IMR-90 (cell line): ENCODE data around the gene ANOS1. TPM values are rescaled to one million over a fixed set of nuclear protein-coding genes. Genes with fewer than 3 reads are reported as not detected.

ENCODE experiments used
- ATAC-seq: fragments of 200-7000 bp; cut with Tn5 transposase; 2 replicates; pipeline ENCODE4 v1.9.1; 2020; ENCODE audit warnings: low read depth, mild to moderate bottlenecking, moderate library complexity
- BruUV-seq: library from RNA; stranded (reverse); fragments of 400-500 nt; replicated peaks from 2 replicates; lab custom pipeline; 2021; lab: Mats Ljungman, UMichigan
- CTCF ChIA-PET: fragments of 300-600 bp; formaldehyde crosslinking; extraction: SDS; loops from one replicate; lab custom pipeline; 2021; ENCODE audit warnings: antibody characterized with exemption; lab: Yijun Ruan, JAX
- POLR2A ChIA-PET: fragments of 300-600 bp; sonication (Branson Sonifier 250); formaldehyde crosslinking; loops from one replicate; lab custom pipeline; 2022; ENCODE audit warnings: antibody characterized with exemption; ENCODE audit not compliant: unreplicated experiment; lab: Charles Lee
- DNase-seq: peaks from one replicate; pipeline ENCODE4 v3.0.0; 2013
- H2AFZ ChIP-seq: replicated peaks from 2 replicates; pipeline ENCODE3; 2013; ENCODE audit warnings: low read length, mild to moderate bottlenecking; ENCODE audit not compliant: poor library complexity
- H2AK5ac ChIP-seq: 2 replicates; pipeline ENCODE4 v1.6.1; 2013; ENCODE audit warnings: low read depth, low read length, inconsistent platforms
- H2AK9ac ChIP-seq: replicated peaks from 2 replicates; pipeline ENCODE3; 2013; ENCODE audit warnings: mild to moderate bottlenecking, low read depth, low read length, moderate library complexity; ENCODE audit not compliant: poor library complexity
- H2BK120ac ChIP-seq: 2 replicates; pipeline ENCODE4 v1.6.1; 2013; ENCODE audit warnings: low read depth, low read length, inconsistent platforms
- H2BK15ac ChIP-seq: 3 replicates; pipeline ENCODE4 v1.6.1; 2013; ENCODE audit warnings: low read depth, low read length, inconsistent platforms
- H2BK20ac ChIP-seq: 2 replicates; pipeline ENCODE4 v1.6.1; 2013; ENCODE audit warnings: low read depth, mild to moderate bottlenecking, inconsistent platforms, low read length, moderate library complexity
- H2BK5ac ChIP-seq: 2 replicates; pipeline ENCODE4 v1.6.1; 2013; ENCODE audit warnings: mild to moderate bottlenecking, low read depth, low read length, inconsistent platforms; ENCODE audit not compliant: poor library complexity, severe bottlenecking
- H3K14ac ChIP-seq: replicated peaks from 2 replicates; pipeline ENCODE4 v1.6.1; 2013; ENCODE audit warnings: low read depth, low read length, inconsistent platforms
- H3K18ac ChIP-seq: 2 replicates; pipeline ENCODE4 v1.6.1; 2013; ENCODE audit warnings: low read depth, low read length, control low read depth
- H3K23ac ChIP-seq: 2 replicates; pipeline ENCODE4 v1.6.1; 2013; ENCODE audit warnings: low read depth, low read length, inconsistent platforms
- H3K27ac ChIP-seq: 2 replicates; pipeline ENCODE4 v1.5.1; 2013; ENCODE audit warnings: mild to moderate bottlenecking, control low read depth, low read length; ENCODE audit not compliant: insufficient read depth
- H3K27me3 ChIP-seq: 2 replicates; pipeline ENCODE4 v1.6.1; 2013; ENCODE audit warnings: low read length; ENCODE audit not compliant: control insufficient read depth, insufficient read depth
- H3K36me3 ChIP-seq: 2 replicates; pipeline ENCODE4 v1.6.1; 2013; ENCODE audit warnings: low read length, mixed read lengths; ENCODE audit not compliant: control insufficient read depth, insufficient read depth
- H3K4ac ChIP-seq: 2 replicates; pipeline ENCODE4 v1.6.1; 2013; ENCODE audit warnings: low read depth, low read length, inconsistent platforms
- H3K4me1 ChIP-seq: 2 replicates; pipeline ENCODE4 v1.6.1; 2013; ENCODE audit warnings: low read length, mixed read lengths; ENCODE audit not compliant: control insufficient read depth, insufficient read depth
- H3K4me2 ChIP-seq: 2 replicates; pipeline ENCODE4 v1.6.1; 2013; ENCODE audit warnings: low read depth, mild to moderate bottlenecking, control low read depth, low read length, moderate library complexity
- H3K4me3 ChIP-seq: 2 replicates; pipeline ENCODE4 v1.5.1; 2013; ENCODE audit warnings: low read depth, mild to moderate bottlenecking, control low read depth, low read length, moderate library complexity; ENCODE audit not compliant: insufficient read depth
- H3K56ac ChIP-seq: 2 replicates; pipeline ENCODE4 v1.6.1; 2013; ENCODE audit warnings: low read length, inconsistent platforms; ENCODE audit not compliant: insufficient read depth; ENCODE audit errors: extremely low read depth
- H3K79me1 ChIP-seq, 2 experiments: 2 replicates each; pipeline ENCODE4 v1.6.1; 2013; ENCODE audit warnings: low read length in 2 of 2, inconsistent platforms in 1 of 2, low read depth in 1 of 2
- H3K9ac ChIP-seq: 2 replicates; pipeline ENCODE4 v1.6.1; 2013; ENCODE audit warnings: low read depth, low read length, control low read depth
- H3K9me1 ChIP-seq: 2 replicates; pipeline ENCODE4 v1.6.1; 2013; ENCODE audit warnings: low read length, inconsistent platforms; ENCODE audit not compliant: insufficient read depth
- H3K9me3 ChIP-seq: 2 replicates; pipeline ENCODE4 v1.6.1; 2013; ENCODE audit warnings: low read length; ENCODE audit not compliant: control insufficient read depth, insufficient read depth
- H4K20me1 ChIP-seq: 2 replicates; pipeline ENCODE4 v1.6.1; 2013; ENCODE audit warnings: low read length, inconsistent platforms; ENCODE audit not compliant: insufficient read depth
- H4K5ac ChIP-seq: 2 replicates; pipeline ENCODE4 v1.6.1; 2013; ENCODE audit warnings: mild to moderate bottlenecking, low read depth, low read length, control low read depth
- H4K8ac ChIP-seq, 2 experiments: 2 replicates each; pipeline ENCODE4 v1.6.1; 2013; ENCODE audit warnings: low read depth in 2 of 2, low read length in 2 of 2, control low read depth in 1 of 2, inconsistent platforms in 1 of 2
- H4K91ac ChIP-seq: 2 replicates; pipeline ENCODE4 v1.6.1; 2013; ENCODE audit warnings: low read depth, low read length, inconsistent platforms; ENCODE audit not compliant: insufficient read depth
- BHLHE40 ChIP-seq: fragments of 150-350 bp; IDR thresholded peaks from 2 replicates; pipeline ENCODE4 v1.6.1; 2016; ENCODE audit warnings: mild to moderate bottlenecking, low read depth, low read length
- CHD1 ChIP-seq: IDR thresholded peaks from 2 replicates; pipeline ENCODE4 v1.6.1; 2012; ENCODE audit warnings: low read depth, low read length, improper control_type of control experiment
- ELK1 ChIP-seq: fragments of 150-350 bp; IDR thresholded peaks from 2 replicates; pipeline ENCODE4 v1.6.1; 2016; ENCODE audit warnings: low read depth, mild to moderate bottlenecking, low read length, moderate library complexity, borderline replicate concordance
- NFE2L2 ChIP-seq: fragments of 150-350 bp; IDR thresholded peaks from 2 replicates; pipeline ENCODE4 v1.6.1; 2016; ENCODE audit warnings: low read depth, mild to moderate bottlenecking, low read length
- RFX5 ChIP-seq: IDR thresholded peaks from 2 replicates; pipeline ENCODE4 v1.8.0; 2012; ENCODE audit warnings: low read depth, mild to moderate bottlenecking, low read length, moderate library complexity
- USF2 ChIP-seq: fragments of 150-350 bp; IDR thresholded peaks from 2 replicates; pipeline ENCODE4 v1.6.1; 2017; ENCODE audit warnings: mild to moderate bottlenecking, antibody characterized with exemption, low read length, low read depth
- WGBS, 2 experiments: methylation state at CpG; one replicate each; pipeline versions ENCODE4 v1.1.5 to v1.1.7; 2013; ENCODE audit warnings: missing lambda C conversion rate in 2 of 2; ENCODE audit not compliant: insufficient read length in 1 of 2; ENCODE audit errors: extremely low coverage in 2 of 2; 5-methylcytosine and 5-hydroxymethylcytosine counted together
- dilution Hi-C: fragments of 300-500 bp; cut with HindIII; formaldehyde crosslinking; loops from one replicate; pipeline ENCODE4 v1.14.3; 2018; ENCODE audit warnings: low sequenced_read_pairs; ENCODE audit not compliant: unreplicated experiment
- in situ Hi-C: fragments of 300-500 bp; cut with MboI; formaldehyde crosslinking; loops from 3 replicates; pipeline ENCODE4 v1.14.3; 2019; ENCODE audit warnings: low sequenced_read_pairs, inconsistent platforms, mixed read lengths
- intact Hi-C: fragments of 100-400 bp; cut with micrococcal nuclease; formaldehyde crosslinking; loops from 2 replicates; pipeline ENCODE4 v1.10.0; 2022
- polyA plus RNA-seq, 3 experiments: library from polyadenylated mRNA; depleted of rRNA; stranded (reverse); fragments of >200 nt; gene quantifications; 2 replicates each; pipeline ENCODE4 v1.2.3, GENCODE V29; 2012; ENCODE audit warnings: low replicate concordance in 1 of 3
- total RNA-seq: library from RNA; depleted of rRNA; stranded (reverse); fragments of >200 nt; gene quantifications from 2 replicates; pipeline ENCODE4 v1.2.3, GENCODE V29; 2012

The ANOS1 gene
- total and polyA plus RNA-seq, 2 of the 4 experiments (the other 2 are of a cell fraction), result under 0.01 to 0.17 TPM

GRCh38 chrX:8714164-8714563 is 17.8 kb downstream of the ANOS1 start:
- no peak overlapping the region for H2AFZ ChIP-seq
- DNase-seq (no peak), ATAC-seq (no peak)
- intact Hi-C loops (no loop called here), dilution Hi-C loops (no loop called here), in situ Hi-C loops (no loop called here)
- no peak overlapping the region for H3K18ac ChIP-seq
- no peaks in the 10 kb centered on the region for H3K36me3 ChIP-seq
- BruUV-seq, result no TSS peak
- no peaks in the 10 kb centered on the region for H4K20me1 ChIP-seq
- H4K8ac ChIP-seq, result no peak overlapping the region
- no CpG with 5 or more reads among the region's 3 CpGs for WGBS, 2 experiments
- H3K4me1 ChIP-seq, result no peaks in the 10 kb centered on the region
- H3K4ac ChIP-seq, result no peak overlapping the region
- no peak overlapping the region for H3K4me2 ChIP-seq
- H3K14ac ChIP-seq, result no peak overlapping the region
- H2BK5ac ChIP-seq, result no peak overlapping the region
- H2BK20ac ChIP-seq, result no peak overlapping the region
- H3K27me3 ChIP-seq, result no peaks in the 10 kb centered on the region
- no peak overlapping the region for H2AK9ac ChIP-seq
- H3K79me1 ChIP-seq, result no peaks in the 10 kb centered on the region
- H2AK5ac ChIP-seq, result no peak overlapping the region
- no peaks in the 10 kb centered on the region for H3K9me3 ChIP-seq
- no peak for TF ChIP-seq RFX5
- TF ChIP-seq ELK1, result no peak
- no peak for TF ChIP-seq NFE2L2
- no peak for TF ChIP-seq USF2
- no peak for TF ChIP-seq CHD1
- no peak for TF ChIP-seq BHLHE40
- H3K9ac ChIP-seq, result no peak overlapping the region
- H2BK15ac ChIP-seq, result no peak overlapping the region
- no peak overlapping the region for H4K91ac ChIP-seq
- no peak overlapping the region for H3K56ac ChIP-seq
- H3K4me3 ChIP-seq, result no peak overlapping the region
- H3K23ac ChIP-seq, result no peak overlapping the region
- no peak overlapping the region for H4K5ac ChIP-seq
- H2BK120ac ChIP-seq, result no peak overlapping the region
- ChIA-PET CTCF (no interaction called here), POLR2A (no interaction called here)
- H3K9me1 ChIP-seq, result no peaks in the 10 kb centered on the region
- H3K27ac ChIP-seq, result no peak overlapping the region
